Upper lobe of right lung (tissue), 1 donor: Measurements from ENCODE around the gene GNAO1. TPM values are rescaled to one million over a fixed set of nuclear protein-coding genes. Genes with fewer than 3 reads are reported as not detected.

Source experiments
- ATAC-seq: fragments of 200-7000 bp; cut with Tn5 transposase; one replicate; pipeline ENCODE4 v1.9.1; 2020; ENCODE audit warnings: mild to moderate bottlenecking, moderate library complexity
- DNase-seq: peaks from one replicate; pipeline ENCODE4 v3.0.0-alpha.2; 2020
- H3K27ac ChIP-seq: fragments of 200-600 bp; one replicate; pipeline ENCODE4 v1.8.0; 2022
- H3K27me3 ChIP-seq: fragments of 200-600 bp; one replicate; pipeline ENCODE4 v1.8.0; 2022; ENCODE audit warnings: mild to moderate bottlenecking
- H3K36me3 ChIP-seq: fragments of 200-600 bp; one replicate; pipeline ENCODE4 v1.8.0; 2022
- H3K4me1 ChIP-seq: fragments of 200-600 bp; one replicate; pipeline ENCODE4 v1.8.0; 2022
- H3K4me3 ChIP-seq: fragments of 200-600 bp; one replicate; pipeline ENCODE4 v1.8.0; 2022; ENCODE audit warnings: mild to moderate bottlenecking
- H3K9me3 ChIP-seq: fragments of 200-600 bp; one replicate; pipeline ENCODE4 v1.8.0; 2022
- intact Hi-C: fragments of 100-400 bp; cut with DNase I; formaldehyde crosslinking; loops from one replicate; pipeline ENCODE4 v1.11.0; 2022
- microRNA-seq: library from miRNA; unstranded; fragments of <30 nt; microRNA quantifications from one replicate; pipeline ENCODE4 v1.2.0, GENCODE V29; 2020; ENCODE audit warnings: borderline microRNAs expressed
- total RNA-seq: library from RNA; stranded (reverse); fragmentation: NEBNext Ultra II Directional; extraction: Animal tissue kit (Norgen Biotek cat#: 25700); gene quantifications from one replicate; pipeline ENCODE4 v1.2.1, GENCODE V29; 2021
- TF ChIP-seq, protein P1 (sequence below): fragments of 200-600 bp; IDR thresholded peaks from one replicate; pipeline ENCODE4 v1.8.0; 2022; ENCODE audit warnings: antibody characterized with exemption
- donor health status: DM: no; HTN: yes; CAD: no; lungs with severe emphysema.

GNAO1 gene
- total RNA-seq, 1 donor from 2014 or later, result 1.8 TPM

DNA sequence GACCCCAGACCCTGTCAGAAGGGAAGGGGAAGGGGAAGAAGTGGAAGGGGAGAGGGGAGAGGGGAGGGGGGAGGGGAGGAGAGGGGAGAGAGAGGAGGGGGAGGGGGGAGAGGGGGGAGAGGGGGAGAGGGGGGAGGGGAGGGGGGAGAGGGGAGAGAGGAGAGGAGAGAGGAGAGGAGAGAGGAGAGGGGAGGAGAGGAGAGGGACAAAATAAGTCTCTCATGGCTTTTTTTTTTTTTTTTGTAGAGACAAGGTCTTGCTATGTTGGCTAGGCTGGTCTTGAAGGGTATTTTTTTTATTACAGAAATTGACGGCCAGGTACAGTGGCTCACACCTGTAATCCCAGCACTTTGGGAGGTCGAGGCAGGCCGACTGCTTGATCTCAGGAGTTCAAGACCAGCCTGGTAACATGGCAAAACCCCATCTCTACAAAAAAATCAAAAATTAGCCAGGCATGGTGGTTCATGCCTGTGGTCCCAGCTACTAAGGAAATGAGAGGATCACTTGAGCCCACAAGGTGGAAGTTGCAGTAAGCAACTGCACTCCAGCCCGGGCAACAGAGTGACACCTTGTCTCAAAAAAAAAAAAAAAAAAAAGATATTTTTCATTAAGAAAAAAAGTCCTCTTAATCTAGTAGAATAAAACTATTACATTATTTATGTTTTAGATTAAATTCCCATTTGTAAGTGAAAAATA lies 214.8 kb downstream of the GNAO1 start:
- DNase-seq (no peak), ATAC-seq (no peak)
- Histone ChIP-seq H3K36me3 (peaks cover 74% of the 10 kb centered on the region), H3K4me1 (no peaks in the 10 kb centered on the region), H3K27ac (no peak overlapping the region), H3K27me3 (no peaks in the 10 kb centered on the region), H3K4me3 (no peak overlapping the region), H3K9me3 (no peaks in the 10 kb centered on the region)
- intact Hi-C loops, result no loop called here
- TF ChIP-seq, protein P1, sequence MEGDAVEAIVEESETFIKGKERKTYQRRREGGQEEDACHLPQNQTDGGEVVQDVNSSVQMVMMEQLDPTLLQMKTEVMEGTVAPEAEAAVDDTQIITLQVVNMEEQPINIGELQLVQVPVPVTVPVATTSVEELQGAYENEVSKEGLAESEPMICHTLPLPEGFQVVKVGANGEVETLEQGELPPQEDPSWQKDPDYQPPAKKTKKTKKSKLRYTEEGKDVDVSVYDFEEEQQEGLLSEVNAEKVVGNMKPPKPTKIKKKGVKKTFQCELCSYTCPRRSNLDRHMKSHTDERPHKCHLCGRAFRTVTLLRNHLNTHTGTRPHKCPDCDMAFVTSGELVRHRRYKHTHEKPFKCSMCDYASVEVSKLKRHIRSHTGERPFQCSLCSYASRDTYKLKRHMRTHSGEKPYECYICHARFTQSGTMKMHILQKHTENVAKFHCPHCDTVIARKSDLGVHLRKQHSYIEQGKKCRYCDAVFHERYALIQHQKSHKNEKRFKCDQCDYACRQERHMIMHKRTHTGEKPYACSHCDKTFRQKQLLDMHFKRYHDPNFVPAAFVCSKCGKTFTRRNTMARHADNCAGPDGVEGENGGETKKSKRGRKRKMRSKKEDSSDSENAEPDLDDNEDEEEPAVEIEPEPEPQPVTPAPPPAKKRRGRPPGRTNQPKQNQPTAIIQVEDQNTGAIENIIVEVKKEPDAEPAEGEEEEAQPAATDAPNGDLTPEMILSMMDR, result no peak

Small RNAs within 50 kb of the gene (microRNA-seq; reads per million reads assigned to microRNA genes)
- gene MIR3935, result not detected

Other genes with a start within 250 kb of the GNAO1 start
- 89.8 TPM for gene AMFR, start 234.1 kb downstream of the GNAO1 start, total RNA-seq